Vagina (tissue), 2 donors: ENCODE data around the gene SHTN1.

Experiments
- POLR2AphosphoS5 ChIP-seq, 2 donors: sonication (generic); formaldehyde crosslinking; IDR thresholded peaks; one replicate each; pipeline ENCODE4 v1.9.0; 2017; ENCODE audit warnings: antibody characterized with exemption in 2 of 2, mild to moderate bottlenecking in 2 of 2, low read depth in 1 of 2; ENCODE audit not compliant: insufficient read depth in 1 of 2
- TF ChIP-seq, protein P1 (sequence below), 3 experiments: fragments of 450-650 bp in 2 of 3; fragments of 200-600 bp in 1 of 3; sonication (generic) in 1 of 3; IDR thresholded peaks; one replicate each; pipeline ENCODE4 v1.5.1; 2017 to 2019; ENCODE audit warnings: antibody characterized with exemption in 3 of 3, mild to moderate bottlenecking in 2 of 3, moderate library complexity in 2 of 3

DNA sequence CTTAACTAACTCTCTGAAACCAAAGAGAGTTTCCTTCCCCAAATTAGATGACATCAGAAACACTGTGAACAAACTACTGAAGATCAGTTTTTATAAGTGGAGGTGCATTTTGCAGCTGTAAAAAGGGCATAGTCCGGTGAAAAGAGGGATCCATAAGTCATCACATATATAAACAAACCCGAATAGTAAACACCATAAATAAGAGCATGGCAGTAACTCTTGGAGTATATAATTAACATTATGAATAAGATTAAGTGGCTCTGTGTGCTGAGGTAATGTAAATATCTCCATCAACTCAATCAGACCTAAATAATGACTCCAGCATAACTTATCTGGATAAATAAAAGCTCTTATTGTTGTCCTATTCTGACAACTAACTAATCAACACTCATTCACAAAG, 43.0 kb upstream of the SHTN1 start:
- TF ChIP-seq, protein P1, sequence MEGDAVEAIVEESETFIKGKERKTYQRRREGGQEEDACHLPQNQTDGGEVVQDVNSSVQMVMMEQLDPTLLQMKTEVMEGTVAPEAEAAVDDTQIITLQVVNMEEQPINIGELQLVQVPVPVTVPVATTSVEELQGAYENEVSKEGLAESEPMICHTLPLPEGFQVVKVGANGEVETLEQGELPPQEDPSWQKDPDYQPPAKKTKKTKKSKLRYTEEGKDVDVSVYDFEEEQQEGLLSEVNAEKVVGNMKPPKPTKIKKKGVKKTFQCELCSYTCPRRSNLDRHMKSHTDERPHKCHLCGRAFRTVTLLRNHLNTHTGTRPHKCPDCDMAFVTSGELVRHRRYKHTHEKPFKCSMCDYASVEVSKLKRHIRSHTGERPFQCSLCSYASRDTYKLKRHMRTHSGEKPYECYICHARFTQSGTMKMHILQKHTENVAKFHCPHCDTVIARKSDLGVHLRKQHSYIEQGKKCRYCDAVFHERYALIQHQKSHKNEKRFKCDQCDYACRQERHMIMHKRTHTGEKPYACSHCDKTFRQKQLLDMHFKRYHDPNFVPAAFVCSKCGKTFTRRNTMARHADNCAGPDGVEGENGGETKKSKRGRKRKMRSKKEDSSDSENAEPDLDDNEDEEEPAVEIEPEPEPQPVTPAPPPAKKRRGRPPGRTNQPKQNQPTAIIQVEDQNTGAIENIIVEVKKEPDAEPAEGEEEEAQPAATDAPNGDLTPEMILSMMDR (IDR thresholded peaks at IDR 0.05), result no peak
- no peak for TF ChIP-seq POLR2AphosphoS5 (IDR thresholded peaks at IDR 0.05; ENCODE audit: insufficient read depth in 1 of 2, low read depth in 1 of 2)
